Cardiac muscle cell (in vitro differentiated cells and primary cell): Measurements from ENCODE around the gene LMAN1L. TPM values are rescaled to one million over a fixed set of nuclear protein-coding genes. Genes with fewer than 3 reads are reported as not detected.

ENCODE experiments used
- DNase-seq, 2 donors: peaks; one replicate each; pipeline versions ENCODE4 v3.0.0 to v3.0.0-alpha.2; 2010 to 2017; ENCODE audit warnings: low read depth in 1 of 2, low spot score in 1 of 2
- H3K27ac ChIP-seq: fragments of 200-600 bp; sonication (generic); 2 replicates; pipeline ENCODE4 v1.5.1; 2016
- H3K27me3 ChIP-seq: fragments of 200-600 bp; sonication (generic); 2 replicates; pipeline ENCODE4 v1.6.0; 2016; ENCODE audit warnings: control low read depth
- H3K36me3 ChIP-seq: fragments of 200-600 bp; sonication (generic); 2 replicates; pipeline ENCODE4 v1.5.1; 2016; ENCODE audit warnings: control low read depth
- H3K4me1 ChIP-seq: fragments of 200-600 bp; sonication (generic); 2 replicates; pipeline ENCODE4 v1.8.1; 2017; ENCODE audit warnings: low read depth, mild to moderate bottlenecking, mixed run types
- H3K4me3 ChIP-seq: fragments of 200-600 bp; sonication (generic); 2 replicates; pipeline ENCODE4 v1.5.1; 2016; ENCODE audit warnings: mild to moderate bottlenecking
- H3K9me3 ChIP-seq: fragments of 200-600 bp; sonication (generic); 2 replicates; pipeline ENCODE4 v1.5.1; 2017; ENCODE audit warnings: low read depth, mild to moderate bottlenecking, control low read depth
- CTCF ChIP-seq: IDR thresholded peaks from 2 replicates; pipeline ENCODE4 v1.5.1; 2012; ENCODE audit warnings: low read depth, mild to moderate bottlenecking, low read length
- polyA plus RNA-seq: library from polyadenylated mRNA; unstranded; fragments of >200 nt; fragmentation: Nextera tagmentation; extraction: Ambion mirVana; gene quantifications from 2 replicates; pipeline ENCODE4 v1.2.1, GENCODE V29; 2016
- total RNA-seq: library from RNA; depleted of rRNA; stranded (reverse); fragments of >200 nt; gene quantifications from 2 replicates; pipeline ENCODE4 v1.2.3, GENCODE V29; 2016

LMAN1L gene
- total and polyA plus RNA-seq, 2 experiments from 2014 or later: not detected

- TF ChIP-seq CTCF: no peak
- Histone ChIP-seq H3K36me3 (no peaks in the 10 kb centered on the region), H3K27me3 (no peaks in the 10 kb centered on the region), H3K4me3 (no peak overlapping the region), H3K27ac (peak overlapping the region; percentile 85), H3K4me1 (peaks cover 33% of the 10 kb centered on the region), H3K9me3 (no peaks in the 10 kb centered on the region)
- DNase-seq: peak; percentile 43 to 82
Observed at GRCh38 chr15:74790080-74790916, 22.3 kb upstream of the LMAN1L start.

- H3K27ac ChIP-seq: no peak overlapping the region
- no peak for DNase-seq
- H3K36me3 ChIP-seq: no peaks in the 10 kb centered on the region
- H3K9me3 ChIP-seq: no peaks in the 10 kb centered on the region
- peaks cover 30% of the 10 kb centered on the region for H3K4me1 ChIP-seq
- H3K4me3 ChIP-seq: no peak overlapping the region
- no peaks in the 10 kb centered on the region for H3K27me3 ChIP-seq
- TF ChIP-seq CTCF: no peak
Observed at GRCh38 chr15:74791007-74791406, 21.6 kb upstream of the LMAN1L start.

- no peaks in the 10 kb centered on the region for H3K9me3 ChIP-seq
- no peak overlapping the region for H3K27ac ChIP-seq
- H3K27me3 ChIP-seq: no peaks in the 10 kb centered on the region
- no peaks in the 10 kb centered on the region for H3K36me3 ChIP-seq
- peaks cover 29% of the 10 kb centered on the region for H3K4me1 ChIP-seq
- H3K4me3 ChIP-seq: no peak overlapping the region
- TF ChIP-seq CTCF: no peak
- no peak for DNase-seq
Observed at GRCh38 chr15:74791667-74792066, 21.0 kb upstream of the LMAN1L start.

- Histone ChIP-seq H3K27ac (no peak overlapping the region), H3K27me3 (no peaks in the 10 kb centered on the region), H3K4me1 (peaks cover 21% of the 10 kb centered on the region), H3K9me3 (no peaks in the 10 kb centered on the region), H3K36me3 (no peaks in the 10 kb centered on the region), H3K4me3 (no peak overlapping the region)
- DNase-seq: no peak
- no peak for TF ChIP-seq CTCF
Observed at GRCh38 chr15:74792227-74793016, 20.2 kb upstream of the LMAN1L start.

- Histone ChIP-seq H3K4me3 (no peak overlapping the region), H3K36me3 (no peaks in the 10 kb centered on the region), H3K27ac (no peak overlapping the region), H3K9me3 (no peaks in the 10 kb centered on the region), H3K4me1 (peaks cover 18% of the 10 kb centered on the region), H3K27me3 (no peaks in the 10 kb centered on the region)
- peak; percentile 37 for TF ChIP-seq CTCF
- peak in 1 of 2 donors; percentile 30 for DNase-seq
Observed at GRCh38 chr15:74793135-74794028, 19.3 kb upstream of the LMAN1L start.
